PC-9 (cell line): ENCODE data around the gene FBXO38. TPM values are rescaled to one million over a fixed set of nuclear protein-coding genes. Genes with fewer than 3 reads are reported as not detected.

Experiments used
- BruUV-seq: library from RNA; stranded (reverse); fragments of 400-500 nt; replicated peaks from 2 replicates; lab custom pipeline; 2021; lab: Mats Ljungman, UMichigan
- CTCF ChIA-PET: fragments of 300-600 bp; sonication (Branson Sonifier 250); formaldehyde crosslinking; loops from one replicate; lab custom pipeline; 2022; ENCODE audit warnings: antibody characterized with exemption; lab: Charles Lee
- POLR2A ChIA-PET: fragments of 300-600 bp; sonication (Branson Sonifier 250); formaldehyde crosslinking; loops from one replicate; lab custom pipeline; 2022; ENCODE audit warnings: antibody characterized with exemption; ENCODE audit not compliant: unreplicated experiment; lab: Charles Lee
- DNase-seq, 2 experiments: peaks; one replicate each; pipeline versions ENCODE4 v3.0.0 to v3.0.0-alpha.2; 2015 to 2022; ENCODE audit warnings: mixed read lengths in 1 of 2
- H2AFZ ChIP-seq: fragments of 200-600 bp; sonication (generic); 2 replicates; pipeline ENCODE4 v1.8.1; 2017; ENCODE audit warnings: antibody characterized with exemption
- H3F3A ChIP-seq: fragments of 200-600 bp; sonication (generic); 2 replicates; pipeline ENCODE4 v1.8.1; 2017; ENCODE audit warnings: antibody characterized with exemption, mild to moderate bottlenecking, low read depth; ENCODE audit not compliant: insufficient read depth
- H3K27ac ChIP-seq: fragments of 200-600 bp; sonication (generic); 2 replicates; pipeline ENCODE4 v1.6.1; 2016; ENCODE audit warnings: mixed run types
- H3K27me3 ChIP-seq: fragments of 200-600 bp; sonication (generic); 2 replicates; pipeline ENCODE4 v1.6.1; 2016; ENCODE audit warnings: low read depth, mixed run types; ENCODE audit not compliant: insufficient read depth
- H3K36me3 ChIP-seq: fragments of 200-600 bp; sonication (generic); 2 replicates; pipeline ENCODE4 v1.6.1; 2016; ENCODE audit warnings: low read depth, mixed run types
- H3K4me1 ChIP-seq: fragments of 200-600 bp; sonication (generic); replicated peaks from 2 replicates; pipeline ENCODE4 v1.6.1; 2016; ENCODE audit warnings: mixed run types; ENCODE audit not compliant: insufficient read depth
- H3K4me2 ChIP-seq: fragments of 200-600 bp; sonication (generic); 2 replicates; pipeline ENCODE4 v1.6.1; 2017; ENCODE audit warnings: mixed run types
- H3K4me3 ChIP-seq: fragments of 200-600 bp; sonication (generic); 2 replicates; pipeline ENCODE4 v1.6.1; 2016; ENCODE audit warnings: mixed run types
- H3K79me2 ChIP-seq: fragments of 200-600 bp; sonication (generic); 2 replicates; pipeline ENCODE4 v1.6.1; 2017; ENCODE audit warnings: low read depth, mixed run types
- H3K9me2 ChIP-seq: fragments of 200-600 bp; sonication (generic); 2 replicates; pipeline ENCODE4 v1.8.1; 2017; ENCODE audit warnings: mild to moderate bottlenecking; ENCODE audit not compliant: insufficient read depth
- H3K9me3 ChIP-seq: fragments of 200-600 bp; sonication (generic); 2 replicates; pipeline ENCODE4 v1.8.1; 2016; ENCODE audit warnings: low read depth; ENCODE audit not compliant: insufficient read depth
- H4K20me1 ChIP-seq: fragments of 200-600 bp; sonication (generic); 2 replicates; pipeline ENCODE4 v1.8.1; 2017; ENCODE audit not compliant: insufficient read depth
- EZH2 ChIP-seq: fragments of 200-600 bp; sonication (generic); IDR thresholded peaks from 2 replicates; pipeline ENCODE4 v1.8.0; 2017; ENCODE audit warnings: antibody characterized with exemption, low read depth
- intact Hi-C: fragments of 100-400 bp; cut with micrococcal nuclease; formaldehyde crosslinking; loops from one replicate; pipeline ENCODE4 v1.10.0; 2022; ENCODE audit not compliant: unreplicated experiment
- total RNA-seq: library from RNA; stranded (reverse); gene quantifications from 2 replicates; pipeline ENCODE4 v1.2.3, GENCODE V29; 2021
- TF ChIP-seq, protein P1 (sequence below): fragments of 200-600 bp; sonication (generic); conservative IDR thresholded peaks from 2 replicates; pipeline ENCODE4 v1.6.1; 2017; ENCODE audit warnings: mixed run types, antibody characterized with exemption, mild to moderate bottlenecking, moderate library complexity

Gene FBXO38
- total RNA-seq, 1 experiment from 2014 or later, result 49.8 TPM

DNA sequence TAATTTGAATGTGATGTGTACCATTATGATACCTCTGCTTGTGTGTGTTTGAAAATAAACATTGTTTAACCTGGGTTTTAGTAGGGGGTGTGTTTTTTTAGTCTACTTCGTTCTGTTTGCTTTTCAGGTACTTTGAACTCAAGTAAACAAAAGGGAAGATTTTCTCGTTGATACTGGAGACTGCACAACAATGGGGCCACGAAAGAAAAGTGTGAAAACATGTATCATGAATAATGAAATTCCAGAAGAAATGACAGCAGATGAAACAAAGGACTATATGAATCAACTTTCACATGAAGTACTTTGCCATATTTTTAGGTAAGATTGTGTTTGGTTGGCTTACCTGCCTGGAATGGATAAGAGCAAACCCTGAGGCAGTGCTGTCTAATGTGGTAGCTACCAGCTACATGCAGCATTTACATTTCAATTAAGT lies 10.8 kb downstream of the FBXO38 start:
- H3K4me1 ChIP-seq, result peaks cover 45% of the 10 kb centered on the region
- H3K9me2 ChIP-seq, result no peaks in the 10 kb centered on the region
- BruUV-seq, result no TSS peak
- ChIA-PET POLR2A (no interaction called here), CTCF (no interaction called here)
- no peak overlapping the region for H3K4me2 ChIP-seq
- H3K36me3 ChIP-seq, result peaks cover 40% of the 10 kb centered on the region
- no peak for DNase-seq
- peaks cover 65% of the 10 kb centered on the region for H3K79me2 ChIP-seq
- no peak overlapping the region for H2AFZ ChIP-seq
- peaks cover 6% of the 10 kb centered on the region; the same call in 1 of the 2 replicates for H4K20me1 ChIP-seq
- no peak overlapping the region for H3K27ac ChIP-seq
- H3F3A ChIP-seq, result peaks cover 37% of the 10 kb centered on the region
- no peaks in the 10 kb centered on the region for H3K9me3 ChIP-seq
- H3K27me3 ChIP-seq, result no peaks in the 10 kb centered on the region
- intact Hi-C loops, result loop anchor here (10.0 kb wide), 1 partner anchor 1910 kb away; no protein-coding TSS in a partner anchor
- no peak for TF ChIP-seq EZH2
- TF ChIP-seq, protein P1, sequence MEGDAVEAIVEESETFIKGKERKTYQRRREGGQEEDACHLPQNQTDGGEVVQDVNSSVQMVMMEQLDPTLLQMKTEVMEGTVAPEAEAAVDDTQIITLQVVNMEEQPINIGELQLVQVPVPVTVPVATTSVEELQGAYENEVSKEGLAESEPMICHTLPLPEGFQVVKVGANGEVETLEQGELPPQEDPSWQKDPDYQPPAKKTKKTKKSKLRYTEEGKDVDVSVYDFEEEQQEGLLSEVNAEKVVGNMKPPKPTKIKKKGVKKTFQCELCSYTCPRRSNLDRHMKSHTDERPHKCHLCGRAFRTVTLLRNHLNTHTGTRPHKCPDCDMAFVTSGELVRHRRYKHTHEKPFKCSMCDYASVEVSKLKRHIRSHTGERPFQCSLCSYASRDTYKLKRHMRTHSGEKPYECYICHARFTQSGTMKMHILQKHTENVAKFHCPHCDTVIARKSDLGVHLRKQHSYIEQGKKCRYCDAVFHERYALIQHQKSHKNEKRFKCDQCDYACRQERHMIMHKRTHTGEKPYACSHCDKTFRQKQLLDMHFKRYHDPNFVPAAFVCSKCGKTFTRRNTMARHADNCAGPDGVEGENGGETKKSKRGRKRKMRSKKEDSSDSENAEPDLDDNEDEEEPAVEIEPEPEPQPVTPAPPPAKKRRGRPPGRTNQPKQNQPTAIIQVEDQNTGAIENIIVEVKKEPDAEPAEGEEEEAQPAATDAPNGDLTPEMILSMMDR, result no peak
- H3K4me3 ChIP-seq, result no peak overlapping the region

DNA sequence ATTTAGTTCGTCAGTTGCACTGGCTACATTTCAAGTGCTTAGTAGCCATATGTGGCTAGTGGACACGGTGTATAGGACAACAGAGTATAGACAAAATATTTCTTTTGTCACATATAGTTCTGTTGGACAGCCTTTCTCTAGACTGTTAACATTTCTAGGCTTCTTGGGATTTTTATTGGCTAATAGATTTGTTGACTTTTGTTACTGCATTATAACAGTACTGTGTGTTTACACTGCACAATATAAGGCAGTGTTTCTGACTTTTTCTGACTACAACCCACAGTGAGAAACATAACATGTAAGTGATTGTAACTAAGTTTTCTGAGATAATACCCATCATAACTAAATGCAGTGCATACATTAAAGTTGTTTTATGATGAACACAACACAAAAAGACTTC lies 11.3 kb downstream of the FBXO38 start:
- H2AFZ ChIP-seq, result no peak overlapping the region
- no peak overlapping the region for H3K4me2 ChIP-seq
- POLR2A ChIA-PET, result no interaction called here
- intact Hi-C loops, result loop anchor here (10.0 kb wide), 1 partner anchor 1910 kb away; no protein-coding TSS in a partner anchor
- H3K27me3 ChIP-seq, result no peaks in the 10 kb centered on the region
- no TSS peak for BruUV-seq
- CTCF ChIA-PET, result no interaction called here
- no peak overlapping the region for H3K4me3 ChIP-seq
- H3F3A ChIP-seq, result peaks cover 40% of the 10 kb centered on the region
- peaks cover 44% of the 10 kb centered on the region for H3K36me3 ChIP-seq
- no peak for TF ChIP-seq EZH2
- TF ChIP-seq, protein P1, result no peak
- peaks cover 62% of the 10 kb centered on the region for H3K79me2 ChIP-seq
- no peaks in the 10 kb centered on the region for H3K9me3 ChIP-seq
- no peaks in the 10 kb centered on the region for H3K9me2 ChIP-seq
- no peak overlapping the region for H3K27ac ChIP-seq
- peaks cover 47% of the 10 kb centered on the region for H3K4me1 ChIP-seq
- peaks cover 6% of the 10 kb centered on the region; the same call in 1 of the 2 replicates for H4K20me1 ChIP-seq
- no peak for DNase-seq

DNA sequence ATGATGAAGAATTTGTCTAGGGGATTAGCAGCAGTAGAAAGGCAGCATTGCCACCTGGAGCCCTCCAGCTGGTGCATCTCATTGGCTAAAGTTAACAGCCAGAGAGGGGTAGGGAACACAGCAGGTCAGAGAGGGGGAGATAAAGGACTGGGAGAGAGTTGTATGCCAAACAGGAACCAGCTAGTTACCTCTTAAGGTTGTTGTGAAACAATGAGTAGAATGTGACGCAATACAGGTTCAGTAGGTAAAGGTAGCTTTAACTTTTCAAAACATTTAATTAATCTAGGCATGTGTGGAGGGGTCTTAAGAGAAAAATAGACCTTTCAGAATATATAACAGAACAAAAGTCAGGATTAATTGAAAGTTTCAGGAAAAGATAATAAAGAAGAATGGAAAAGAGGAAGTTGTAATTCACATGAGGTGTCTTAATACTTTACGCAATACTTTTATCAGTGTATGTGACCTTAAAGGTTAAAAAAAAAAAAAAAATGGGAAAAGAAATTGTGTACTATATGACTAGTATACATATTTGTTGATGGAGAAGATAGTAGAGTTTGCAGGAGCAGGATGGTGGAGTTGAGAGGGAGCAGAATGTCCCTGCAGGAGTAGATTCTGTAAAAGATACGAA lies 14.3 kb downstream of the FBXO38 start:
- H3K9me3 ChIP-seq, result no peaks in the 10 kb centered on the region
- intact Hi-C loops, result loop anchor here (1.0 to 10.0 kb wide), 2 partner anchors 15 to 1913 kb away; partner anchors contain the start of gene FBXO38
- peaks cover 47% of the 10 kb centered on the region for H3K4me1 ChIP-seq
- peak; percentile 16 to 85 for DNase-seq
- peak overlapping the region; percentile 30; the same call in 1 of the 2 replicates for H3K4me3 ChIP-seq
- H3K36me3 ChIP-seq, result peaks cover 68% of the 10 kb centered on the region
- BruUV-seq, result no TSS peak
- no peaks in the 10 kb centered on the region; the same call in 1 of the 2 replicates for H4K20me1 ChIP-seq
- peak overlapping the region; percentile 88 for H3K27ac ChIP-seq
- peaks cover 44% of the 10 kb centered on the region for H3F3A ChIP-seq
- H3K79me2 ChIP-seq, result peaks cover 42% of the 10 kb centered on the region
- ChIA-PET POLR2A (interaction anchor here (0.6 to 0.7 kb wide), 3 partner anchors 45 to 428 kb away, joined by 3 to 12 read pairs (median 5); no protein-coding TSS in a partner anchor), CTCF (interaction anchor here (0.6 to 1.0 kb wide), 10 partner anchors 21 to 868 kb away, joined by 3 to 8 read pairs (median 5); no protein-coding TSS in a partner anchor)
- H2AFZ ChIP-seq, result no peak overlapping the region
- TF ChIP-seq EZH2, result no peak
- TF ChIP-seq, protein P1, result no peak
- no peaks in the 10 kb centered on the region for H3K27me3 ChIP-seq
- H3K9me2 ChIP-seq, result no peaks in the 10 kb centered on the region
- H3K4me2 ChIP-seq, result peak overlapping the region; percentile 68
